GM19239 (cell line): ENCODE results near the gene EEF1A2.
A peak's percentile ranks its signal among the peaks of the same experiment; 100 is the strongest.

Experiments used
- DNase-seq: peaks from one replicate; pipeline ENCODE4 v3.0.0; 2011; ENCODE audit warnings: low spot score; ENCODE audit not compliant: insufficient read length
- FAIRE-seq: peaks from 2 replicates; lab custom pipeline; 2011; peaks lifted over from hg19 to GRCh38; lab: Jason Lieb, UNC

EEF1A2 gene

DNA sequence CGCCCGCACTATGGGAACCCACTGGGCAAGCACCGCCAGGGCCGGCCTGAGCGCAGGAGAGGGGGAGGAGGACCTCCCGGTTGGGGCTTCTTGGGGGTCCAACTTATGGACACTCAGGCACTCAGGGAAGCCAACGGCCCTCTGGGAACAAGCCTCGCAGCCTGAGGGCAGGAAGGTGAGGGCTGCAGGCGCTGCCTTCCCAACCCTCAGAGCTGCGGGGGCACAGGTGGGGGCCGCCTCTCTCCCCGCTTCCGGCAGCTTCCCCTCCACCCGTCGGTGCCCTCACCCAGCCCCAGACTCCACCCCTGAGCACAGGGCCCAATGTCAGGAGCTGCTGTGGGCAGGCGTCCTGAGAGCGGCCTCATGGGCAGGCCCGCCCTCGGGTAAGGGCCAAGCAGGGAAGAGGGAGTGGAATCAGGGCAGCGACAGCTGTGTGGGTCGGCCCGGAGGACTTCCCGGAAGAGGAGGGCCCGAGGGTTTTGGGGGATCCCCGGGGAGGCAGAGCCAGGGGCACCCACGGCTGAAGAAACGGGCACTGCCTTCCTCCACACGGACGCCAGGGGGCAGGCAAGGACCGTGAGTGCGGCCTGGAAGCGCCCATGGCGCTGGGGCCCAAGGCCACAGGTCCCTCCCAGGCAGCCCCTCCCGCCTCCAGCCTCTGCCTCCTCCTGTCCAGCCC is 38.8 kb upstream of the EEF1A2 start:
- peak; percentile 100 for DNase-seq
- FAIRE-seq, result peak; percentile 98

DNA sequence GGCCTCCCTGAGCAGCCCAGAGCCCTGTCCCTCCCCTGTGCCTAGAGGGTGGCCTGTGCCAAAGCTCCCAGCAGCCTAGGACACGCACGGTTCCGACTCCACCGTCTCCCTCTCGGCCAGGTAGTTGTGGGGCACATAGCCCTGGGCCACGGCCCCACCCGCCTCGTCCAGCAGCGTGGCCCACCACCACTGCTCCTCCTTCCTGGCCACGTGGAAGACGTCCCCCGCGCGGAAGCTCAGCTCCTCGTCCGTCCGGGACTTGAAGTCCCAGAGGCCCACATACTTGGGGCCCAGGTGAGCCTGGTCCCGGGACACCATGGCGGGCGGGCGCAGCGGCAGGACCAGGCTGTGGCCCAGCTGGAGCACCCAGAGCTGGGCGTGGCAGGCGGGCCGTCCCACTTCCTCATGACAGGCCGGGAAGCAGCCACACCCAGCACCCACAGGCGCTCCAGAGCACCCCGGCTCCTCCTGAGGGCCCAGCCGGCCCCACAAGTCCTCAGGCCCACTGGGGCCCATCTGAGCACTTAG is 38.2 kb upstream of the EEF1A2 start, which contains the start of gene PTK6:
TSS of gene PTK6 (minus strand) at position 380 of the 528 bp plus-strand sequence. CDS start at position 318, 62 bp downstream.
- DNase-seq (peak; percentile 77), FAIRE-seq (no peak)

DNA sequence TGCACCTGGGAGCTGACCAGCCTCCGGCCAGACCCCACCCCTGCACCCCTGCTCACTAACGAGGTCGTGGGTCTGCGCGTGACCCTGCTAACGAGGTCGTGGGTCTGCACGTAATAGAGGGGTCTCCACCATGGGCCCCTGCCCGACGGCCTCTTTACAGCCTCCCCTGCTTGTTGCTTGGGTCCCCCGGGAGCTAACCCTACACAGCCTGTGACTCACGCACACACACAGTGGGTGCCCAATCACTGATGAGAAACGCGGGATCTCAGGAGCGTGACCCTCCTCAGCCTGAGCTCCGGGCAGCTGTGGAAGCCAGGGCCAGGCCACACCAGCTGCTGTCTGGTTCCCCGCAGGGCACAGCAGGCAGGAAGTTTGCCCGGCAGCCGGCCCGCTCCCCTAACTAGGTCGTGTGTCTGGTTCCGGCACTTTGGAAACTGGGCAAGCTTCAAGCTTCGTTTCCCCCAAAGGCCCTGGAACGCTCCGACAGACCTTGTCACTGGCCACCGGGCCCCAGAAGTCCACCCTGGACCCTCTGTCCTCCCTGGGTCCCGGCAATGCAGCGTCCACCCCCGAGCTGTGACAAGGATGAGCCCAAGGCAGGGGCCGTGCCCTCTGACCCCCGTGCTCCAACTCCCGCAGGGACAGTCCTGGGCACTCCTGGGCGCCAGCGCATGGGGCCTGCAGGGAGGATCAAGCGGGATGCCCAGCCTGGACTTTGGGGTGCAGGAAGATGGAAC is 37.5 kb upstream of the EEF1A2 start:
- FAIRE-seq (no peak), DNase-seq (no peak)

DNA sequence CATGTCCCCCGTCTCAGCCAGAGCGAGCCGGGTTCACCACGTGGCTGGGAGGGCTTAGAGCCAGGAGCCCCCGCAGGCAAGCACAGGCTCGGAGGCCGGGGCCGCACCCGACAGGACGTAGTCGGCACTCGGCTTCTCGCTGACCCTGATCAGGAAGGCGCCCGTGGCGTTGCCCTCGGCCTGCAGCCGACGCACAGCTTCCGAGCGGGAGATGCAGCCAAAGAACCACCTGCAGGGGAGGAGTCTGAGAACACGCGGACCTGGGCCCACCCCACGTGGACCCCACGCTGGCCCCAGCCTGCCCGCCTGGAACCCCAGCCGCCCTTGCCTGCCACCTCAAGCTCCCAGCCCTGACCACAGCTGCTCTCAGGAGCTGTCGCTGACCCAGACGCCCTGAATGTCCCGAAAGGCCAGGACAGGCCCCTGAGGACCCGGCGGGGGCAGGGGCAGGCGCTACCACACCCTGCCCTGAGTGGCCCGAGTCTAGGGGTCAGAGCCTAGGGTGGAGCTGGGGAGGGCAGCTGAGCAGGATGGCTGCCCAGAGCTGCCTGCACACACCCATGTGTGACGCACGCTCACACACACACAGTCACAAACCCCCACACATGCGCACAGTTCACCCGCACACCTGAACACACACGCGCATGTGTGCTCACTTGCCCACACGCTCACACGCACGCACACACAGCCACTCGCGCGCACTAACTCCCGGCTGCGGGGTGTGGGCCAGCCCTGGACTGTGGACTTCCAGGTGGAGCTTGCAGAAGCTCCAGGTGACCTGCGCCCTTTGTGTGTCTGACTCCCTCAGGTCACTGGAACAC is 36.2 kb upstream of the EEF1A2 start:
- FAIRE-seq (no peak), DNase-seq (no peak)

DNA sequence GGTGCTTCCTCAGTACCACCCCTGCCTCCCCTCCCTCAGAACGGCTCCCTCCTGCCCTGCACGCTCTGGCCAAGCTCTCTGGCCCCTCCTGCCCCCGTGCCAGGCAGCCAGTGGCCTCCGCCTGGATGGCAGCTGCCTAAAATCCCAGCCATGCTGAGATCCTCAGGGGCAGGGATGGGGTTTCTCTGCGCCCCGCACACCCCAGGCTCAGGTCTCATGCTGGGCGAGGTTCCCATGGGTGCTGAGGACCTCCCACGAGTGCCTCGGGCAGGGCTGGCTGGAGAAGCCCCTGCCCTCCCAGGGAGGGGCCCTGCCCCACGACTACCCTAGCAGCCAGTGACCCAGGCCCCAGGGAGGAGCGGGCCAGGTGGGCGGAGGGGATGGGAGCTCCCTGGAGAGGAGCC is 35.5 kb upstream of the EEF1A2 start:
- DNase-seq (no peak), FAIRE-seq (no peak)

DNA sequence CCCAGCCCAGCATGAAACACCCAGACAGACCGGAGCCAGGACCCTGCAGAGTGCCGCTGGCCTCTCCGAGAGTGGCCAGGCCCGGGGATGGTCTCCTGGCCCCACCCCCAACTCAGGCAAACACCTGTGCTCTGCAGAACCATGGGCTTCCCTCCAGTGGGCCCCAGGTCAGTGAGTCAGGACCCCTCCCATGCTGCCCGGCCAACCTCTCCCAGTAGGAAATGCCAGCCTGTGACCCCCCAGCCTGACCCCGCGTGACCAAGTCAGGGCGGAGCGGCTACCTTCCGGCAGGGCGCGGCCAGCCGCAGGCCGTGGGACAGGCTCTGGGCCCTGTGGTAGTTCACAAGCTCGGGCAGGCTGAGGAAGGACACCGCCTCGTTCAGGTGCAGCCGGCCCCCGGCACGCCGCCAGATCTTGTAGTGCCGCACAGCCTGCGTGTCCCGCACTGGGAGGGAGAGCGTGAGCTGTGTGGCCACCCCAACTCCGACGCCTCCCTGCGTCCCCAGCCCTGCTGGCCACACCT is 35.0 kb upstream of the EEF1A2 start:
- no peak for FAIRE-seq
- DNase-seq, result no peak

DNA sequence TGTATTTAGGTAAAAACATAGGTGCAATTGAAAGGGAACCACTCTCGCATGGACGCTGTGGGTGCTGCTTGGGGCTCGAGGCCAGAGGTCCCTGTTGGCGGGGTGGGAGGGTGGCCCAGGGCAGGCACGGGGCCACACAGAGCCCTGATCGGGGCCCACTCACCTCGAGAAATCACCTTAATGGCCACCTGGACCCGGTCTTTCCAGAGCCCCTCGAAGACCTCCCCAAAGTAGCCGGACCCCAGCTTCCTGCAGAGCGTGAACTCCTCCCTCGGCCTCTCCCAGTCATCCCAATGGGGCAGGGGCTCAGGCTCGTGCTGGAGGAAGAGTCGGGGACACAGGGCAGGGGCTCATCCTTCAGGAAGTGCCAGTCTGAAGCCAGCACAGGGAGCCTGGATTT is 34.5 kb upstream of the EEF1A2 start:
- no peak for FAIRE-seq

DNA sequence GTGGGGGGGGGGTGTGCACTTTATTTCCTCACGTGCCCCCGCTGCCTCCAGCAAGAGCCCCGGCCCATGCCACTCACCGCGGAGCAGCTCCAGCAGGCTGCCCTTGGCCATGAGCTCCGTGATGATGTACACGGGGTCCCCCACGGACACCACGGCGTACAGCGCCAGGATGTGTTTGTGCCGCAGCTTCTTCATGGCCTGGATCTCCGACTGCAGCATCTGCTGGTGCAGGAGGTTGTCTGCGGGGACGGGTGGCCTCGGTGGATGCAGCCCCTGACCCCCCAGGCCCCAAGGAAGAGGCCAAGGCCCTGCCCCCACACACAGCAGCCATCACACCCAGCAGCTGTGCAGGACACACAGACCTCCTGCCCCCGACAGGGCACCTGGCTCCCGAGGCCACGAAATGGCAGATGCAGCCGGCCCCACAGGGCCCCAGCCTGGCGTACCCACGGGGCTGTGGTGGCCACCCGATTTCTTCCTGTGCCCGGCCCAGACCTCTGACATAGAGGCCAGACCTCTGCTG is 33.6 kb upstream of the EEF1A2 start:
- no peak for DNase-seq
- no peak for FAIRE-seq

More for the DNA sequence above, 34.5 kb upstream of the EEF1A2 start:
- DNase-seq, result no peak

DNA sequence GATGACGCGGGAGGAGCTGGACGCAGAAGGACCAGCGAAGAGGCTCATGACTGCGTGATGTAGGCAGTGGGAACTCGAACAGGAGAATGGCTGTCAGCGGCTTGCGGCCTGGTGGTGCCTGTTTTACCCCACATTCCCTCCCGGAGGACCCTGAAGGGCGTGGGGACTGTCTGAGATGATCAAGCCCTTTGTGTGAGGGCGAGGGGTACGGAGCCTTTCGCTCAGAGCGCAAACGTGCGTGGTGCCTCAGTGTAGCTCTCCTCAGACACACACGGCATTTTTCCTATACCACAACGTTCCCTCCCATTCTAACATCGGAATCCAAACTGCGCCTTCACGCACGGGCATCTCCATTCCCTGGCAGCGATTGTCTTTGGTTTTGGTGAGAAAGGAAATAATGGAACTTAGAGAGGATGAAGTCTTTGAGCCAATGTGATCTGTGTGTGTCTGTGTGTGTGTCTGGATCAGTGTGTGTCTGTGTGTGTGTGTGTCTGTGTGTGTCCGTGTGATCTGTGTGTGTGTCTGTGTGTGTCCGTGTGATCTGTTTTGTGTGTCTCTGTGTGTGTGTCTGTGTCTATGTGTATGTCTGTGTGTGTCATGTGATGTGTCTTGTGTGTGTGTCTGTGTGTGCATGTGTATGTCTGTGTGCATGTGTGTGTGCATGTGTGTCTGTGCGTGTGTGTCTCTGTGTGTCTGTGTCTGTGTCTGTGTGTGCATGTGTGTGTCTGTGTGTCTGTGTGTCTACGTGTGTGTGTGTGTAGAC is 33.0 kb upstream of the EEF1A2 start:
- DNase-seq (no peak), FAIRE-seq (no peak)

DNA sequence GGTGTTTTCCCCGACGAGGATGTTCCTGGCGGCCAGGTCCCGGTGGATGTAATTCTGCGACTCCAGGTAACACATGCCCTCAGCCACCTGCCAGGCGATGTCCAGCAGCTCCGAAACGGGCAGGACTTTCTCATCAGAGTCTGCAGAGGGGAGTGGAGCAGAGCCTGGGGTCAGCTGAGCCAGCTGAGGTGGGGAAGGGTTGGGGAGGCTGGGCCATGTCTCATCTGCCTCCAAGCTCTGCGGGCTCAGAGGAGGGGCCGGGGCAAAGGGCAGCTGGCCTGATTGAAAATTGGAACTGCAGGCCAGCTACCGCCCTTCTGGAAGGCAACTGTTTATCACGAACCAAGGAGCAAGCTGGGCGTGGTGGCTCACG is 31.9 kb upstream of the EEF1A2 start:
- no peak for DNase-seq

DNA sequence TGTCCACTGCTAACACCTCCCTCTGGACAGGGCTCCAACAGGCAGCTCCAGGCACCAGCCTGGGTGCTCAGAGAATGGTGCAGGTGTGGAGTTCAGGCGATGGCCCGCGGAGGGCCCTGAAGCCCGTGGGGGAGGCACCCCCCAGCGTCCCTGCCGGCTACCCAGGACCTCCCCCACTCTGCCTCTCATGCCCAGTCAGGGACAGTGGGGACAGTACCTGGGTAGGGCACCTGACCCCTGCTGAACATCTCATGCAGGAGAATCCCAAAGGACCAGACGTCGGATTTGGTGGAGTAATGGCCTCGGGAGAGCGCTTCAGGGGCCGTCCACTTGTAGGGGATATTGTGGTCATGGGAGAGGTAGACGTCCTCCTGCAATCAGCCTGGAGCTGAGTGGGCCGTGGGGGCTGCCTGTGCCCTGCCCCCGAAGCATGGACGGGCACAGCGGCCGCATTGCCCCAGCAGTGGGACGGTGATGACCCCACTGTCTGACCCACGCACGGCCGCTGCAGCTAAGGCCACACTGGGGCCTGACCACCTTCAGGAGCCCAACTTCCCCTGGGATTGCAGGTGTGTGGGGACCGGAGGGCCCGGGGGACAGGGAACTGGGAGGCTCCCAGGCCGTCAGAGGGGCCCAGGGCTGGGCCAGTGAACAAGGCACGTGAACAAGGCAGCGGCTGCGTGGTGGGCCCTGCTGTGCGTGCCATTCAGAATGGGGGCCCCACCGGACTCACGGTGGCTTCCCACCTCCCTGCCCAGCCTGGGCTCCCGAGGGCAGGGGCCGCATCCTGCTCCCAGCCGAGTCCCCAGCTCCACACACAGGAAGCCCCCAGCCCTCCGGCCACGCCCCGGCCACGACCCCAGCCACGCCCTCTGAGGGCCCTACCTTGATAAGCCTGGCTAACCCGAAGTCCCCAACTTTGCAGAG is 31.2 kb upstream of the EEF1A2 start:
- FAIRE-seq (no peak), DNase-seq (no peak)

More for the DNA sequence above, 31.9 kb upstream of the EEF1A2 start:
- FAIRE-seq, result no peak

DNA sequence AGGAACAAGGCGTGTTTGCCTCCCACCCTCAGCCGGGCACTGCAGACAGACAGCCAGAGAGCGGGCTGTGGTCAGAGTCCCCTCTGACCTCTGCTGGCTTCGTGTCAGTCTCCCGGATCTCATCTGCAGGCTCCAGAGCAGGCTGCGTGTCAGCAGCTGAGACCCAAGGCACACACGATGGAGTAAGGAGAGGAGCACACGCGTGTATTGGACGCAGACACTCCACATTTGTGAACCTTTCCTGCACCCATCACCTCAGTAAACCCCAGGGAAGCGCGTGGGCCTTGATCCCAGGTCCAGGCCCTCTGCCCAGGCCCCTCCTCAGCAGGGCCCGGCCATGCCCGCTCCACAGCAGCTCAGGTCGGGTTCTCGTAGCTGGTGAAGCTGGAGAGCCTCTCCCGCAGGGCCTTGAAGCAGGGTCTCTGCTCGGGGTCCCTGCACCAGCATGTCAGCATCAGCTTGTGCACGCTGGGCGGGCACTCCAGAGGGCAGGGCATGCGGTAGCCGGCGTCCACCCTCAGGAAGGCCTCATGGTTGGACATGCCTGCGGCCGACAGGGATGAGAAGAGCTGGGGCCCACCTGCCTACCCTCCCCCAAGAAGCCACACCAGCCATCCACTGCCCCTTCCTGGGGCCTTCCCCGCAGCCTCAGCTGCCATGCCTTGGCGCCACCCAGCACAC is 30.4 kb upstream of the EEF1A2 start:
- DNase-seq, result no peak
- no peak for FAIRE-seq

DNA sequence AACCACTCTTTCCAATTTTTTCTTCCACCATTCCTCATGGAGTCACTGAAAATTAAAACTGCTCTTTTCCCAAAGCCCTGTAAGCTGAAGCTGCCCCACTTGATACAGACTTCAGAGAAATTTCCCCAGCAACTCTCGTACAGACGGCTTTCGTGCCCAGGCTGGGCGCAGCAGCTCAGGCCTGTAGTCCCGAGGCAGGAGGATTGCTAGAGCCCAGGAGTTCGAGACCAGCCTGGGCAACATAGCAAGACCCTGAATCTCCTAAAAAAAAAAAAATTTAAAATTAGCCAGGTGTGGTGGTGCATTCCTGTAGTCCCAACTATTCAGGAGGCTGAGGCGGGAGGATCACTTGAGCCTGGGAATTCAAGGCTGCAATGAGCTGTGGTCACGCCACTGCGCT is 28.3 kb upstream of the EEF1A2 start:
- DNase-seq (no peak), FAIRE-seq (no peak)

DNA sequence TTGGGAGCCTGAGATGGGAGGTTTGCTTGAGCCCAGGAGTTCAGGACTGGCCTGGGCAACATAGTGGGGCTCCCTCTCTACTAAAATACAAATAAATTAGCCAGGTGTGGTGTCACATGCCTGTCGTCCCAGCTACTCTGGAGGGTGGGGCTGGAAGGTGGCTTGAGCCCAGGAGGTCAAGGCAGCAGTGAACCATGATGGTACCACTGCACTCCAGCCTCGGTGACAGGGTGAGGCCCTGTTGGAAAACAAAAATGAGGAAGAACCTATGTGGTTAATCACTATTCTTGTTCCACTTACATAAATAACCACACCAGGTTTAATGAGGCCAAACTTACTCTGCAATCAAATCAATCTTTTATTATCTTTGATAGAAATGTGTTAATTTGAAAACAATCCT is 27.1 kb upstream of the EEF1A2 start:
- FAIRE-seq (no peak), DNase-seq (no peak)

DNA sequence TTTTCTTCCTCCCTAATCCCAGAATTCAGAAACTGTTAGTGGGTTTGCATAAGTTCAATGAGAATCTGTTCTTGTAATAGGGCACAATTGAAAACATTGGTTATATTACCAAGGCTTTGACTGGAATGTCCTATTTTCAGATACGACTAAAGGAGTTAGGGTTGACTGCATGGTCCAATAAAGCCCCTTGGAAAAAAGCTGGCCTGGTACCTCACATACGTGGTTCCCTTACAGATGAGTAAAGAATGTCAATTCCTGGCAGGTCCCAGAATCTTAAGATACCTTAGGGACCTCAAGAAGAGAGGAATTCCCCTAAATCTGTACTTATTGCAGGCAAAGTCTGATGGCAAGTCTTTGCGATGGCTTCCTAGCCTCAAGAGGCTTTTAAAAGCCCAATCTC is 26.3 kb upstream of the EEF1A2 start:
- no peak for FAIRE-seq
- no peak for DNase-seq

DNA sequence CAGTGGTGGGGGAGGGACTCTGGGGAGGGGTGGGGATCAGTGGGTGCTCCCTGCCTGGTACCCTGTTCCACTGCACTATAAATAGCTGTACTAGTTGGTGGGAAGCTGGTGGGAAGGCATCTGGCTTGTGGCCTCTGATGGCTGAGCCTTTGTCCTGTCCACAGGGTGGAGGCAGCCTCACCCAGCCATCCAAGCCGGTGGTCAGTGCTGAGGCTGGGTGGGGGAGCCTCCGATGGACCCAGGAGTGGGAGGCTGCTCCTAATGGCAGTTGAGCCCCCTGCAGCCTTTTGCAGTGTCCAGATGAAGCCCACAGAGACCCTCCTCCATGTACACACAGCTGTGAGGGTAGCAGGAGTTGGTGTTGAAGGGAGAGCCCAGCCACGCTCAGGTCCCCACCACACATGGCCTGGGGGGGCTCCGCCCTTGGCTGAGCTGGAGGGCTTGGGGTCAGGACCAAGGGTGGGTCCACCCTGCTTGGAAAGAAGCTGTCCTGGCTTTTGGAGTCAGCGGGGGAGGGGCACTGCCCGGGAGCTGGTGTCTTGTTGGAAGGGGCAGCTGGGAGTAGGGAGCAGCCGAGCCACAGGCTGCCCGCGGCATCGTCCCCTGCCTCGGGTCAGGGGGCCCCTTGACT is 24.2 kb upstream of the EEF1A2 start:
- no peak for FAIRE-seq

DNA sequence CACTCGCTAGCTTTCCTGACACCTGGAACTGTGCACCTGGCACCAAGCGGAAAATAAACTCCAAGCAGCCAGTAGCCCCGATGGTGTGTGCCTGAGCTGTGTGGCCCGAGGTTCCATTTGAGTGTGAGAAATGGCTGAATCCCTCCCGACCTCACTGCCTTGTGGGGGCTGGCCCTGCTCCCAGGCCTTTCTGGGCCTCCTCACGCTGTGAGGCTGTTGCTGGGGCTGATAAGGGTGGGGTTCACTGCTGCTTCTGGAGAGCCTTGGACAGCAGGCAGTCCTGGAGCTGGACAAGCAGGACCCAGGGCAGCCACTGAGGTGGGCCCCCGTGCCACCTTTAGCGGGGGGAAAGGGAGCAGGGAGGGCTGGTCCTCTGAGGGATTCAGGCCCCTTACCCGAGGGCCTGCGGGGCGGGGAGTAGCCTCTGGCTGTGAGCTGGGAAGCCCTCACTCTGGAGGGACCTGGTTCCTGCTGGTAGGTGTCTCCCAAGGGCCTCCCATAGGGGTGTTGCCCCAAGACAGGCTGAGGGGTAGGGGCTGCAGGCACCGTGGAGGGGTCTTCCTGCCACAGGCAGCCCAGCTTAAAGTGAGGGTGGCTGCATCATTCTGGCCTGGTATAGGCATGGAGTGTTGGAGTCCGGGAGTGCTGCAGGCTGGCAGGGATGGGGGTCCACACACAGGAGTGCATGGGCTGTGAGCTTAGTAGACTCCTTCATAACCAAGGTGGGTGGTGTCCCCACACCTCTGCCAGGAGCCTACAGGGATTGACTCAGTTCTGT is 23.4 kb upstream of the EEF1A2 start:
- DNase-seq, result no peak
- no peak for FAIRE-seq

More for the DNA sequence above, 24.2 kb upstream of the EEF1A2 start:
- DNase-seq, result no peak
